D721Med (cell line): ENCODE results near the gene GNAT1.

Experiments used
- DNase-seq: peaks from one replicate; pipeline ENCODE4 v3.0.0; 2011; ENCODE audit warnings: low spot score; ENCODE audit not compliant: insufficient read length
- FAIRE-seq: peaks from 2 replicates; lab custom pipeline; 2011; peaks lifted over from hg19 to GRCh38; lab: Jason Lieb, UNC
- CTCF ChIP-seq: IDR thresholded peaks from 2 replicates; pipeline ENCODE4 v1.5.1; 2012; ENCODE audit warnings: mild to moderate bottlenecking, control low read depth; ENCODE audit not compliant: insufficient read depth; ENCODE audit errors: missing control alignments

Gene GNAT1

GRCh38 chr3:50155891-50156290, 35.5 kb upstream of the GNAT1 start:
- FAIRE-seq, result no peak
- no peak for TF ChIP-seq CTCF
- DNase-seq, result no peak

- DNase-seq, result no peak
- FAIRE-seq, result no peak
- TF ChIP-seq CTCF, result no peak
These were observed 34.6 kb upstream of the GNAT1 start for GRCh38 chr3:50156549-50157493.

GRCh38 chr3:50157827-50158529, 33.4 kb upstream of the GNAT1 start:
- DNase-seq, result no peak
- no peak for TF ChIP-seq CTCF
- no peak for FAIRE-seq

GRCh38 chr3:50158530-50159146, 32.8 kb upstream of the GNAT1 start:
- DNase-seq (no peak), FAIRE-seq (no peak)
- no peak for TF ChIP-seq CTCF

GRCh38 chr3:50160561-50160983, 30.8 kb upstream of the GNAT1 start:
- TF ChIP-seq CTCF, result no peak
- FAIRE-seq (no peak), DNase-seq (peak; percentile 77)

GRCh38 chr3:50161320-50161719, 30.1 kb upstream of the GNAT1 start:
- DNase-seq, result no peak
- FAIRE-seq, result no peak
- TF ChIP-seq CTCF, result no peak
